Sigmoid colon (tissue), 4 donors: Measurements from ENCODE around the gene CLEC16A.

Experiments used
- CTCF ChIP-seq, 4 experiments: fragments of 450-650 bp in 3 of 4; fragments of 200-600 bp in 1 of 4; IDR thresholded peaks; one replicate each; pipeline ENCODE4 v1.5.1; 2016 to 2019; ENCODE audit warnings: antibody characterized with exemption in 4 of 4, mild to moderate bottlenecking in 3 of 4, moderate library complexity in 2 of 4
- POLR2AphosphoS5 ChIP-seq, 4 donors: sonication (generic); formaldehyde crosslinking; IDR thresholded peaks; one replicate each; pipeline ENCODE4 v1.6.1; 2017; ENCODE audit warnings: antibody characterized with exemption in 4 of 4

GRCh38 chr16:11093572-11094074 lies 149.3 kb downstream of the CLEC16A start:
- TF ChIP-seq POLR2AphosphoS5 (IDR thresholded peaks at IDR 0.05), result no peak
- TF ChIP-seq CTCF (IDR thresholded peaks at IDR 0.05), result no peak
